Neutrophil (primary cell): ENCODE measurements around the gene GPR132.
"Not testable (repeated sequence)": the region's sequence is repeated elsewhere in the genome, so short reads cannot be mapped to it uniquely, and the experiment has no call there.

Source experiments
- H3K27ac ChIP-seq: fragments of 200-600 bp; sonication (generic); 2 replicates; pipeline ENCODE4 v1.5.1; 2016; ENCODE audit warnings: mild to moderate bottlenecking, moderate library complexity
- H3K27me3 ChIP-seq: fragments of 200-600 bp; sonication (generic); 2 replicates; pipeline ENCODE4 v1.6.0; 2016; ENCODE audit warnings: mild to moderate bottlenecking
- H3K36me3 ChIP-seq: fragments of 200-600 bp; sonication (generic); 2 replicates; pipeline ENCODE4 v1.5.1; 2017
- H3K4me1 ChIP-seq, 2 experiments: fragments of 200-600 bp in 1 of 2; sonication (generic) in 1 of 2; 1 replicate in 1 of 2; 2 replicates in 1 of 2; pipeline versions ENCODE4 v1.5.1 to v1.6.1; 2013 to 2016; ENCODE audit warnings: low read depth in 1 of 2, low read length in 1 of 2, mild to moderate bottlenecking in 1 of 2, moderate library complexity in 1 of 2; ENCODE audit not compliant: control insufficient read depth in 1 of 2, insufficient read depth in 1 of 2
- H3K4me3 ChIP-seq, 2 experiments: fragments of 200-600 bp in 1 of 2; sonication (generic) in 1 of 2; 1 replicate in 1 of 2; 2 replicates in 1 of 2; pipeline ENCODE4 v1.5.1; 2013 to 2016; ENCODE audit warnings: low read depth in 1 of 2, low read length in 1 of 2, mild to moderate bottlenecking in 1 of 2, moderate library complexity in 1 of 2
- H3K9me3 ChIP-seq: fragments of 200-600 bp; sonication (generic); 2 replicates; pipeline ENCODE4 v1.5.1; 2016
- TF ChIP-seq, protein P1 (sequence below): fragments of 200-600 bp; sonication (generic); IDR thresholded peaks from 2 replicates; pipeline ENCODE4 v1.5.1; 2016; ENCODE audit warnings: antibody characterized with exemption

GPR132 gene

DNA sequence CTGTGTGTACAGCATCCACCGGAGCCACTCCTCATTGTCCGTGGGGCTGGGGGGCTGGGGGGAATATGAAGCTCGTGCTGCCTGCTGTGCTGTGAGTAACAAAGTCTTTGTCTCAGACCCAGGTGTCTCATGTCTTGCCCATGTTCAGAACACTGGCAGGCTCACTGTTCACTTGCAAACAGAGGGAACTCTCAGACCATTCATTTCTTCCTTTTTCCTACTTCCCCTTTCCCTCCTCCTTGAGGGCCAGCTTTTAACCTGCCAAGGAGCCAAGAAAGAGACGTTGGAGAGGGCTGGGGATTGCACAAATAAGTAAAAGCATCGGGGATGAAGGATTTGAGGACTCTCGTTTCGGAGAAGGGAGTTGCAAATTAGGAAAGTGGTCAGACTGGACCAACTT lies 21.6 kb downstream of the GPR132 start:
- Histone ChIP-seq H3K9me3 (no peaks in the 10 kb centered on the region), H3K36me3 (peaks cover 21% of the 10 kb centered on the region)
- TF ChIP-seq, protein P1, sequence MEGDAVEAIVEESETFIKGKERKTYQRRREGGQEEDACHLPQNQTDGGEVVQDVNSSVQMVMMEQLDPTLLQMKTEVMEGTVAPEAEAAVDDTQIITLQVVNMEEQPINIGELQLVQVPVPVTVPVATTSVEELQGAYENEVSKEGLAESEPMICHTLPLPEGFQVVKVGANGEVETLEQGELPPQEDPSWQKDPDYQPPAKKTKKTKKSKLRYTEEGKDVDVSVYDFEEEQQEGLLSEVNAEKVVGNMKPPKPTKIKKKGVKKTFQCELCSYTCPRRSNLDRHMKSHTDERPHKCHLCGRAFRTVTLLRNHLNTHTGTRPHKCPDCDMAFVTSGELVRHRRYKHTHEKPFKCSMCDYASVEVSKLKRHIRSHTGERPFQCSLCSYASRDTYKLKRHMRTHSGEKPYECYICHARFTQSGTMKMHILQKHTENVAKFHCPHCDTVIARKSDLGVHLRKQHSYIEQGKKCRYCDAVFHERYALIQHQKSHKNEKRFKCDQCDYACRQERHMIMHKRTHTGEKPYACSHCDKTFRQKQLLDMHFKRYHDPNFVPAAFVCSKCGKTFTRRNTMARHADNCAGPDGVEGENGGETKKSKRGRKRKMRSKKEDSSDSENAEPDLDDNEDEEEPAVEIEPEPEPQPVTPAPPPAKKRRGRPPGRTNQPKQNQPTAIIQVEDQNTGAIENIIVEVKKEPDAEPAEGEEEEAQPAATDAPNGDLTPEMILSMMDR = no peak

DNA sequence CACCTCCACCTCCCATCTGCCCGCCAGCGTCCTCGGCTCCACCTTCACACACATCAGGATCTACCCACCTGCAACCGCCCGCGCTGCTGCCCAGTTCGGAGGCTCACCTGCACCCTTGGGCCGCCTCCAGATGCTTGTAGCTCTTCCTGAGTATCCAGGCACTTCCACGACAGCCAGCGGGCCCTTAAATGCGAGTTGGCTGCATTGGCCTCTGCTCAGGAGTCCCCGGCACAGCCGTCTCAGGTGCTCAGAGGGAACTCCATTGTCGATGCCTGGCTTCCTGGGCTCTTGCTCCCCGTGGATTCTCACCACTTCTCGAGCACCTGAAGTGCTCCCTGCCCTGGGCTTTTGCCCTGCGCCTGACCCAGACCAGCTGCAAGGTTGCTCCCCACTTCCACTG lies 22.4 kb downstream of the GPR132 start:
- TF ChIP-seq, protein P1 = no peak
- H3K27ac ChIP-seq = no peak overlapping the region

More for the DNA sequence above, 21.6 kb downstream of the GPR132 start:
- no peak overlapping the region for H3K4me3 ChIP-seq
- peaks cover 17 to 18% of the 10 kb centered on the region in 2 experiments for H3K4me1 ChIP-seq
- peaks cover 7% of the 10 kb centered on the region for H3K27me3 ChIP-seq
- no peak overlapping the region for H3K27ac ChIP-seq

DNA sequence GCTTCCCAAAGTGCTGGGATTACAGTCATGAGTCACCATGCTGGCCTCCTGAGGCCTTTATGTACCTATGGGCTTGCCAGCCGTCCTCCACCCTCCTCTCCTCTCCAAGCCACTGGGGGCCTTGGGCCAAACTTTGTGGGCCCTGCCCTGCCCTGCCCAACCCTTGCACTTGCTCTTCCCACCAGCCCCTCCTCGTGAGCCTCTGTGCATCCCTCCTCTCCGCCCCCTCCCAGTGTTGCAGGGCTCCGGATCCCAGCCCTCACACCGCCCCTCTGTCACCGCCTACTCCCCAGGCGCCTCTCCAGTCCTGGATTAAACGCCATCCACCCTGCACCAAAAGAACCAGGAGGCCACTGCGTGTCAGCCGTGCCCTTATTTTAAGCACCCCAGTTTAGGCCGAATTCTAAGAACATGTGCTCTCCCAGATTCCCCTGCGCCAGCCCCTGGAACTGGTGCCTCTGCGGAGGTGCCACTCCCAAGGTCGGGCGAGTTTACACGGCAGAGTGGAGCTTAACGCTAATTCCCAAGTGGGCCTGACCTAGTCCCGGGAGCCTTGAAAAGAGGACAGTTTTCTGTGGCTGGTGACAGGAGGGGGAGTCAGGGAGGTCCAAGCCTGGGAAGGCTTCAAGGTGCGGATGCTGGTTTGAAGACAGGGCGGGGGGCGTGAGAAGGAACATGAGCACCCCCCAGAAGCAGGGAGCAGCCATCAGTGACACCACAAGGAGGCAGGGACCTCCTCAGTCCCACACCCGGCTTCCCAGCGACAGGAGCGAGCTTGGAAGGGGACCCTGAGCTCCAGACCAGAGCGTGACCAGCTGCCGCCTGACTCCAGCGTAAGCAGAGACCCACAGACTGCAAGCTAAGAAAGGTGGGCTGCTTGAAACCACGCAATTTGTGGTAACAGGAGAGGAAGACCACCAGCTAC lies 23.1 kb downstream of the GPR132 start:
- TF ChIP-seq, protein P1 = no peak

More for the DNA sequence above, 22.4 kb downstream of the GPR132 start:
- Histone ChIP-seq H3K36me3 (peaks cover 12% of the 10 kb centered on the region), H3K4me1 (peaks cover 17 to 18% of the 10 kb centered on the region in 2 experiments), H3K4me3 (no peak overlapping the region), H3K27me3 (peaks cover 13% of the 10 kb centered on the region), H3K9me3 (no peaks in the 10 kb centered on the region)

DNA sequence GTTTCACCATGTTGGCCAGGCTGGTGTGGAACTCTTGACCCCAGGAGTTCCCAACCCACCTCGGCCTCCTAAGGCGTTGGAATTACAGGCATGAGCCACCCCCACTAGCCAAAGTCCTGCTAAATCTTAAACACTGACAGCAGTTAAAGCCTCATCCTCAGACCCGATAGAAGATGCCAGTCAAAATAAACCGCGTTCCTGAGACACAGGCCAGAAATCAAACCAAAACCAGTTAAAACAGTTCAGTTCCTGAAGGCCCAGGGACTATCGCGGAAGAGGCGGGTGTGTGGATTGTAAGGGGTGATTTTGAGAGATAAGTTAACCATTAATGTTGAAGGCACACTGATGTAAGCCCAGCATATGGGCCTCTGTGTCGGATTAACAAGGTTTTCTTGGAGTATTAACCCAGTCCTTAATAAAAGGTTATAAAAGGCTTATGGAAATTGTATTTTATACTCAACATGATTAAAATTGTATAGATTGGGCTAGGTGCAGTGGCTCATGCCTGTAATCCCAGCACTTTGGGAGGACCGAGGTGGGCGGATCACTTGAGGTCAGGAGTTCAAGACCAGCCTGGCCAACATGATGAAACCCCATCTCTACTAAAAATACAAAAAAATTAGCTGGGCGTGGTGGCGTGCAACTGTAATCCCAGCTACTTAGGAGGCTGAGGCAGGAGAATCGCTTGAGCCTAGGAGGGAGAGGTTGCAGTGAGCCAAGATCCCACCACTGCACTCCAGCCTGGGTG lies 25.6 kb downstream of the GPR132 start:
- TF ChIP-seq, protein P1 = no peak
- Histone ChIP-seq H3K4me1 (peaks cover 6 to 8% of the 10 kb centered on the region in 2 experiments), H3K9me3 (no peaks in the 10 kb centered on the region), H3K4me3 (no peak overlapping the region), H3K27me3 (peaks cover 21% of the 10 kb centered on the region), H3K36me3 (no peaks in the 10 kb centered on the region), H3K27ac (no peak overlapping the region)

More for the DNA sequence above, 23.1 kb downstream of the GPR132 start:
- no peak overlapping the region for H3K27ac ChIP-seq
- peaks cover 5% of the 10 kb centered on the region for H3K36me3 ChIP-seq
- no peak overlapping the region for H3K4me3 ChIP-seq
- peaks cover 17% of the 10 kb centered on the region for H3K27me3 ChIP-seq
- peaks cover 17 to 18% of the 10 kb centered on the region in 2 experiments for H3K4me1 ChIP-seq
- no peaks in the 10 kb centered on the region for H3K9me3 ChIP-seq

DNA sequence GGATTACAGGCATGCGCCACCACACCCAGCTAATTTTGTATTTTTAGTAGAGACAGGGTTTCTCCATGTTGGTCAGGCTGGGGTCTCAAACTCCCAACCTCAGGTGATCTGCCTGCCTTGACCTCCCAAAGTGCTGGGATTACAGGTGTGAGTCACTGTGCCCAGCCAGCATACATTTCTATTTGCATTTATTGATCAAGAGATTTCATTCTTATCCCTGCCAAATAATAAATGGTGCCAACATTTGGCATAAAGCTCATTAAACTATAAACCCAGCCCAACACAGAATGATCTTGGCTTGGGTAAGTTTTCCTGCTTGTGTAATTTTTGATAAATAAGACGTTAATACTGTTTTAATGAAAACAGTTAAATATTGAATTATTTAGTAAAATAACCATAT lies 29.6 kb downstream of the GPR132 start:
- not testable (repeated sequence) for H3K36me3 ChIP-seq, H3K4me1 ChIP-seq, H3K27ac ChIP-seq, H3K4me3 ChIP-seq, H3K9me3 ChIP-seq
- H3K27me3 ChIP-seq = peaks cover 18% of the 10 kb centered on the region
